NCI-H774 (cell line): ENCODE results near the gene BAHCC1.

Experiments used
- DNase-seq: peaks from one replicate; lab custom pipeline; 2025; lab: John Stamatoyannopoulos, UW

BAHCC1 gene

DNA sequence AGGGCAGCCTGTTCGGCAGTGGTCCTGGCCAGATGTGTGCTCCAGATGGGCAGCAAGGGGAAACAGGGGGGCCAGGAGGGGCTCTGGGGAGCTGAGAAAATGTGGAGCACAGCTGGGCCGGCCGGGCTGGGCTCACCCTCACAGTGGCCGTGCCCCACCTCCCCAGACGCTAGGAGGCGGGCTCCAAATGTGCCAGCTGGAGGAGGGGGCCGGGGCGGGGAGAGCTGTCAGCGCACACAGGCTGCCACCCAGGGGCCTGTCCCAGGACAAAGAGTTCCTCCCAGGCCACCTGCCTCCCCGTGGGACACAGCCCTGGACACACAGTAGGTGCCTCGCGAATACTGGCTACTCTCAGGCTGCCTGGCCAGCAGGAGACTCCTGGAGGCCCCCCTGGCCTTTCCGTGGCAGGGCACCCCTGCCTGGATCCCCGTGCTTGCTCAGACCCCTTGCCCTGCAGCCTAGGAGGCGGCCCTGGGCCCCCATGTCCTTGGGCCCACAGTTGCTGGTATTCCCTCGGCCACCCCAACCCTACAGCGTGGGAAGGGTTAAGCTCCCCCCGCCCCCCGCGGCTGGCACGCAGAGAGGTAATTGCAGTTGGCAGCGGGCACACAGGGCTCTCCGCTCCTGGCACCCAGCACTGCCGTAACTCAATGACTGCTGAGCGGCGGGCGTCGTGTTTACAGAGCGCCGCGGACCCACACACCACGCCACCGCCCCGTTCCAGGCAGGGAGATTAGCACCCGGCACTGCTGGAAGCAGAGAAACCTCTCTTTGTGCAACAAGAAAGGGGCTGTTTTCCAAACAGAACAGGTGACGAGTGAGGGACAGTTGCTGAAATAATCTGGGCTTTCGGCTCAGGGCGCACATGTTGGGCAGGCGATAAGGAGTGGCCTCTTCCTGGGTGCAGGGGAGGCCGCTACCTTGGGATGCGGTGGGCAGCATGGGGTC is 32.2 kb downstream of the BAHCC1 start:
- peak; percentile 86 for DNase-seq

DNA sequence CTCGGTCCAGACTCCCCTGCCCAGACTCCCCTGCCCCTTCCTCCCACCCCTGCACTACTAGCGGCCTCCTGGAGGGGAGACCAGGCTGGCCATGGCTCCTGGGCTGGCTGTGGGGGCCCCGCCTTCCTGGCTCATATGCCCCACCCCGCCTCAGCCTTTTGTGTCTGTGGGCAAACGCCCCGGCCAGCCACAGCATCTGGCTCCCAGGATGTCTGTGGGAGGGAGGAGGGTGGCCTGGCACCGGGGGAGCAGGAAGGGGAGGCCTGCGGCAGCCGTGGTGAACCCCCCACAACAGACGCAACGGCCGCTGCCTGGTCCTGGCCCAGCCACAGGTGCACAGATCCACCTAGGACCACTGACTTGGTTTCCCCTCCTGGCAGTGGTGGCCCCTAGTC is 32.9 kb downstream of the BAHCC1 start:
- peak; percentile 62 for DNase-seq

DNA sequence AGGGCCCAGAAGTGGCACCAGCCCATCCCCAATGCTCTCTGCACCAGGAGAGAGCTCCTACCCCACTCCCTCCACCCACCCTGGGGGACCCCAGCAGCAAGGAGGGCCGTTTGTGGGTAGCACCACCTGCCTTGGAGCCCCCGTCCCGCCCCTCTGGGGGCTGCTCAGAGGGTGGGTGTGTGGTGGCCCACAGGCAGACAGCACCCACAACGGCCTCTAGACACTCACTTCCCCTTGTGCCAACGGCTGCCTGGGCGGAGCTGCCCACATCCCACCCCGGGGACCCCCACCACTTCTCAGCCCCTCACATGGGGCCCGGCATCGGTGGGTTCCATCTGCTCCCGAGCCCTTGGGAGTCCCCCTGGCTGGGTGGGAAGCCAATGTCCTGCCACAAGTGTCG is 33.3 kb downstream of the BAHCC1 start:
- DNase-seq, result no peak

DNA sequence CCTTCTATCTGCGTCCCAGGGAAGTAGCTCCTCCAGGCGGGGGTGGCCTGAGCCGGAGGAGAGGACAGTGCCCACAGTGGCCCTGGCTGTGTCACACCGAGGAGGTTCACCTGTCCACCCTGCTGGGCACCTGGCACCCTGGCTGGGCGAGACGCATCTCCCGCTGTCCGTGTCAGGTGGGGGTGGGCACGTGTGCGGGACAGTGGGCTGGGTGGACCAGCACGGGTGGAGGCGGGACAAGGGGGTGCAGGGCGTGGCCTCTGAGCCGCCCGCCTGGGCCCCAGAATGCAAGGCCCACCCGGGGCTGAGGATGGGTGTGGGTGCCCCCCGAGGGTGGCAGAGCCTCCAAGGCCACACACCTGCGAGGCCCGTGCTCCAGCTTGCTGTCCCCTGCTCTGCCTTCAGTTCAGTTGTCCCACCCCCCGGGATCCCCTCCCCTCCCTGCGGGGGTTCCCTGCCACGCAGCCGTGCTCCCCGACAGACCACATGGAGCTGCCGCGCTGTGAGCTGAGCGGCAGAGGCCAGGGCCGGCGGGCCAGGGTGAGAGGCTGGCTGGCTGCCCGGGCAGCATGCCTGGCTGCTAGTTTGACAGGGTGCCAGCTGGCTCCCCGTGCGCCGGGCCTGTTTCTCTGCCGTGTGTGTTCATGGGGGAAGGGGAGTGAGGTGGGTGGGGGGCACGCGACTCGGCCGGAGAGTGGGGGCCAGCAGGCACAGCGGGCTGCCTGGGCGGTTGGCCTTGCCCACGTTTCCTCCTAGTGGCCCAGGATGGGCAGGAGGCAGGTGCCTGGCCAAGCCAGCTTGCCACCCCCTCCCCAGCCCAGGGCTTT is 33.9 kb downstream of the BAHCC1 start:
- peak; percentile 87 for DNase-seq

DNA sequence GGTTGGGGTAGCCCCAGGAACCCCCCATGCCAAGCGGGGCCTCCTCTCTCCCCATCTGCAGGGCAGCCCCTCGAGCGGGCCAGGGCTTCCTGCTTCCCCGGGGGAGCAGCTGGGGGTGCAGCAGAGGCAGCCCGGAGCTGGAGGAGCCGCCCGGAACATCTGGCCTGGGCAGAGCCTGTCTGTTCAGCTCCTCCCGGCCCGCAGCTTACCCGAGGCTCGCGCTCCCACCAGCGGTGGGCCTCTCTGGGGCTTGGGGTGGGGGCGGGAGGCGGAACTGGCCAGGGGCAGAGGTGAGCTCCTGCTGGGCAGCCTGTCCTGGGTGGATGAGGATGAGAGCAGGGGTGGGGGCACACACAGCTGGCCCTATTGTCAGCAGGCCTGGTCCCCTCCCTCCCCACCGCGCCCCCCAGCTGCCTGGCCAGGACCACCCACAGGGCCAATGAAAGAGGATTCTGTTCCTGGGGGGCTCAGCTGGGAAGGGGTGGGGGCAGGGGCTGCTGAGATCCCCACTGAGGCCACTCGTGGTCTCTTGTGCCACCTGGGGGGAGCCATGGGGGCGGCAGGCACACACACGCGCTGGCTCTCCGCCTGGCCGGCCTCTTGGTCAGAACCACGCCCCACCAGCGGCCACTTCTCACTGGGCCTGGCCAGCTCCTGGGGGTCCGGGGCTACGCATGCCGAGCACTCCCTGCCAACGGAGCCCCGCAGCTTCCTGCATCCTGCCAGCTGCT is 34.7 kb downstream of the BAHCC1 start:
- DNase-seq, result no peak

DNA sequence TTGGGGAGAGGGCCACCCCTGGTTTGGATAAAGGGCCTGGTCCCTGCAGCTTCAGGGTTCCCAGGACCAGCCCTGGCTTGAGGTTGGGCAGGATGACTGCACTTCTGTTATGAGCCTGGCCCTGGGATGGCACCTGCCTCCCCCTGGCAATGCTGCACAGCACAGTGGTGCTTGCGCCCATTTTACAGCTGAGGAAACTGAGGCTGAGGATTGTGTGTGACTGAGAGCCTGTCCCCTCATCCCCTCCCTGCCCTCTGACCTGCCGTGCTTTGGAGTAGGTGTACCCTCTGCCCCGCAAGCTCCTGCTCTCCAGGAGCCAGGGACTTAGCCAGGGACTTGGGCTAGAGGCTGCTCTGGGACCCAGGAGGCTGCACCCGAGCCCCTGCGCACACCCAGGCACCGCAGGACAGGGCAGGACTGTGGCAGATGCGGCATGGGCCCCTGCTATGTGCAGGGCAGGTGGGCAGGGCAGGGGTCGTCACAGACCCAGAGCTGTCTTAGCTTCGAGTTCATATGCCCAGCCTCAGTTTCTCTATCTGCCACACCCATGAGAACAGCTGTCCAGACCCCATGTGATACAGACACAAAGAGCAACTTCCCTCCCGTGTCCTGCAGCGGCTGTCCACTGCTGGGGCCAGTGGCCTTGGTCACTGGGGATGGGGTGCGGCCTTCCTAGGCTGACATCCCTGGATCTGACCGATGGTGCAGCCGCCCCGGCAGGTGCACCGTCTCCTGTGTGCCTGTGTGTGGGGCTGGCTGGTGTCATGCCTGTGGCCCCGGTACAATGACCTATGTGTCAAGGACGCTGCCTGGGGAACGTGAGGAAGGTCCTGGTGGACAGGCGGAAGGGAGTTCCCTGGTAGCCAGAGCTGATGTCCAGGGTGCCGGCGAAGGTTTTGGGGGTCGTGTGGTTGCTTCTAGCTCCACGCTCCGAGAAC is 36.6 kb downstream of the BAHCC1 start:
- DNase-seq, result no peak

DNA sequence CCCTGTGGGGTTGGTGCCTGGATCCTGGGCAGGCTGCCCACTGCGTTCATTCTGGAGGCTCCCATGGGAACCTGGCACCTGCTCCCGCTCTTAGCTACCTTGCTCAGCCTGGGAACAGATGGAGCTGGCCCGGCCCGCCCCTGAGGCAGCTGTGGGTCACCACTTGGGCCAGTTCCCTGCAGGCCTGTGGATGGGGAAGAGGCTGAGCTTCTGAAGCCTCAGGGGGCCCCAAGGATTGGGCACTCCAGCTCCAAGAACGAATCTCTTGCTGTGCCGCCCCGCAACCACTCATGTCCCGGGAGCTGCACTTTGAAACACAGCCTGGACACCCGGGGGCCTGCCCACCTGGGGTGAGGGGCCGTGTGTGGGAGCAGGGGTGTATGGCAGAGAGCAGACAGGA is 37.7 kb downstream of the BAHCC1 start:
- peak; percentile 82 for DNase-seq

DNA sequence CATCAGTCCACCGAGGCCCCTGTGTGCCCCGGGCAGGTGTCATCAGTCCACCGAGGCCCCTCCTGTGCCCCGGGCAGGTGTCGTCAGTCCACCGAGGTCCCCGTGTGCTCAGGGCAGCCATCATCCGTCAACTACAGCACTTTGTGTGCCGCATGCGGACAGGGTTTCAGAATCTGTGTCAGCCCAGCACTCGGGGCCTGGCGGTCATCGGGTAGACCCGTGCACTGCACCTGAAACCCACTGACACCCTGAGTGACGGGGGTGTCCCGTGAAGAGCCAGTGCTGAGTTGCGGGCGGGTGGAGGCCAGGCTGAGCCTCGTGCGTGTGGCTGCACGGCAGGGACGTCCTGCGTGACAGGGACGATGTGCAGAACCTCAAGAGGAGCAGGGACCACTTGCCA is 38.4 kb downstream of the BAHCC1 start:
- no peak for DNase-seq

DNA sequence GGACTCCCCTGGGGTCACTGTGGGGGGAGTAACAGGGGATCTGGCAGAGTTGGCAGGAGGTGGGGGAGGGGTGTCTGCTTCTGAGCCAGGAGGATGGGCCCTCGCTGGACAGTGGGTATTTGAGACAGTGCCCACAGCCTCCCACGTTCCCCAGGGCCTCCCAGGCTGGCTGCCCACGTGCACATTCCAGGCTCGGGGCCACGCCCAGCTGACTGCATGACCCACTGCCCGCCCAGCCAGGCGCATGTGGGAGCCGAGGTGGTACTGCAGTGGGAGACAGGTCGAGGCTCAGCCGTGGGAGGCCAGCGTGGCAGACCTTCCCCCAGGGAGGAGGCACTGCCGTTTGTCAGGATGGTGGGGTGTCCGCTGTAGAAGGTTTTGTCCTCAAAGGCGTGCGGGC is 38.8 kb downstream of the BAHCC1 start:
- DNase-seq, result no peak

DNA sequence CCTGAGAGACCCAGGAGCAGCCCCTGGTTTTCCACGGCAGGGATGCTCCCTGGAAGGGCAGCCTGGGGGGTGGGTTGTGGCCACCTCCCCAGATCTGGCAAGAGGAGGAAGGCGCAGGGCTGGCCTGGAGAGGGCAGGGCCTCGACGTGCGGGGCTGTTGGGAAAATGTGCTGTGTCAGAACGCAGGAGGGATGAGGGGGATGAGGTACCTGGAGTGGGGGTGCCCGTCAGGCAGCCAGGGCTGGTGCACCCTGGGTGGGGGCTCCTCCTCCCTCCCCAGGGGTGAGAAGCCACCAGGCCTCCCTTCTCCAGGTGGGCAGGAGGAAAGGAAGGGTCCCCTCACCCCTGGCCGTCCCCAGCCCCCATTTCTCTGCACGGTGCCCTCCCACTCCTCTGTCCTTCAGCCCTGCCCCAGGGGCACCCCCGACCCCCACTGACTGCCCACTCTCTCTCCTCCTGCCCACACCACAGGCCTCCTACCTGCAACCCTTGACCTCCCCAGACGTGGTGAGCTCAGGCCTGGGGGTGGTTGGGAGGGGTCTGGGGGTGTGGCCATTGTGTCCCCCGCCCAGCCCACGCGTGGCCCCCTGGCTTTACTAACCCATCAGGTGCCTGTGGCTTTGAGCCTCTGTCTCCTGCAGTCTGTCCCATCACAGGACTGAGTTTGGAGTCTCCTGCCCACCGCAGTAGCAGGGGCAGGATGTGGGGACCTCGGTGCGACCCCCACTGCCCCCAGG is 39.6 kb downstream of the BAHCC1 start:
- no peak for DNase-seq

DNA sequence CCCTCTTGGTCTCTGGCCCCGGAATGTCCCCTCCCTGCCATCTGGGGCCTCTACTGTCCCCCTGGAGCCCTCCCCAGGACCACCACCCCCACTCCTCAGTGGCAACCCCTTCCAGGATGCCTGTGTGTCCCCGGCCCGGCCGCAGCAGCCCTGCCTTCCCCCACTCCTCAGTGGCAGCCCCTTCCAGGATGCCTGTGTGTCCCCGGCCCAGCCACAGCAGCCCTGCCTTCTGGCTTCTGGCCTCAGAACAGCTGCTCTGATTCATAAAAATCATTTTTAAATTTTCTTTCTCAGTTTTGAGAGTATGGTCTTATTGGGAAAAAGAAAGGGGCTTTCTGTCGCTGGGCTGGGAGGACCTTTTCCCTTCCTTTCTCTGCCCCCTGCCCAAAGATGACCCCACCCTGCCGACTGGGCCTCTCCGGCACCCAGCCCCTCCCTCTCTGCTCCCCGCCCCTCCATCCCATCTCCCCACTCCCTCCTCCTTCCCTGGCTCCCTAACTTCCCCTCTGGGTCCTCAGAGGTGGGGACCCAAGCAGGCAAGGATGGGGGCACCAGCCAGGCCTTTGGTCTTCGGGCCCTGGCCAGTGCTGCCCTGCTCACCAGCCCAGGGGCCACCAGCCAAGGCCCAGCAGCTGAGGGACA is 40.5 kb downstream of the BAHCC1 start:
- DNase-seq, result no peak

DNA sequence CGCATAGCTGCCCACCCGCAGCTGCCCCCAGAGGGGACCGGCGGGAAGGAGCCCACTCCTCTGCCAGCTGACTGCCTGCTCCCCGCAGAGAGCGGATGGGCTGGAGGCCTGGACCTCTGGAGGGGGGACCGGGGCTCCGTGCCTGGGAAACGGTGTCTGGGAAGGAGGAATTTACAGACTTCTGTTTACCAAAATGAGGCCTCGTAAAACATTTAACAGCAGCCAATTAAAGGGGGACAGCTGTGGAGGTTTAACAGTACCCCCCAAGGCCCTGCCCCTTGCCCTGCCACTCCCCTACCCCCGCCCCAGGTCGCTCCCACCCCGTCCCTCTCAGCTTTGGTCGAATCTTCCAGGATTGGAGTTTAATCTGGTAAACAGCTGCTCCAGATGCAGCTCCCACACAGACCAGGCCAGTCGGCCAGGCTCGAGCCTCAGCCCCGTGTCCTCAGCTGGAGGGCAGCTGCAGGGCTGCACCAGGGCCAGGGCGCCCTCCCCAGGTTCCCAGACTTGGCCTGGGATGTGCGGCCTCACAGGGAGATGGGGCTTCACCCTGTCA is 41.1 kb downstream of the BAHCC1 start:
- no peak for DNase-seq

DNA sequence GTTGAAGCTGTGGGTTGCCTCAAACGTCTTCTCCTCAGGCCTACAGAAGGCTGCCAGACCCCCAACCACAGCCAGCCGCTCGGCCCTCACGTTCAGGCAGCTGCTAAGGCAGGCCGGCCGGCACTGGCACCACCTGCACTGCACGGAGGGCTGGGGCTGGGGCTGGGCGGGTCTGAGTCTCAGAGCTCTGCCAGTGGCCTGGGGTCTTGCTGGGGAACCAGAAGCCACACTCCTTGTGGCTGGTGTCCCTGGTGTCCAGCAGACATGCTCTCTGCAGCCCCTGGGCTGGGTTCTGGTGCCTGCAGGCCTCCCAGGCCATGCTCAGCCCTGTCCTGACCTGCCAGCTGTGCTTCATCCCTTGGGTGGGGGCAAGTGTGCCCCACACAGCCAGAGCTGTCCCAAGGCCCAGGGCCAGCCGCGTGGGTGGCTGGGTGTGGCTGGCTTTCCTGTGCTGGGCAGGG is 42.0 kb downstream of the BAHCC1 start:
- DNase-seq, result no peak

DNA sequence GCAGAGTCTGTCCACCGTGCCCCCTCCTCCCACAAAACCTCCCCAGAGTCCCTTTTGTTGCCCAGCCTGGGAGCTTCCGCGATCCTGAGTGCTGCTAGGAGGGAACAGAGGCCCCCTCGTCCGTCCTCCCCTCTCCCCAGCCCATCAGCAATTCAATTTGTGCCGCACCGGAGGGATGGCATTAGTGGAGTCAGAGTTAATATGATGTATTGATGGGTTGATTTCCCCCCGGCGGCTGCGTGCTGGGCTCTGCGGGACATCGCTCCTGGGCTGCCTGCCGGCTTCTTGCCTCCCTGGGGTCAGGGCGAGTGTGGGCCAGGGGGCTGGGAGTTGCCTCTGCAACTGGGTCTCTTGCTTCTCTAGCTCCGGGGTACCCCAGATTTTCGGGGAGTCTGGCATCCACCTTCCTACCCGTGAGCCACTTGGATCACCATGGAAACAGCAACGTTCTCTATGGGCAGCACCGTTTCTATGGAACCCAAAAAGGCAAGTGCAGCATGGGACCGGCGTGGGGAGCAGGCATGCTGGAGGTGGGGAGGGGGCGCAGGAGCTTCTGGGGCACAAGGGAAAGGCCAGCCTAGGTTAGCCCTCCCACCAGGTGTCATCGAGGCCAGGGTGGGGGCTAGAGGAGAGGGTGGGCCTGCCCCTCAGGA is 42.9 kb downstream of the BAHCC1 start:
- no peak for DNase-seq

DNA sequence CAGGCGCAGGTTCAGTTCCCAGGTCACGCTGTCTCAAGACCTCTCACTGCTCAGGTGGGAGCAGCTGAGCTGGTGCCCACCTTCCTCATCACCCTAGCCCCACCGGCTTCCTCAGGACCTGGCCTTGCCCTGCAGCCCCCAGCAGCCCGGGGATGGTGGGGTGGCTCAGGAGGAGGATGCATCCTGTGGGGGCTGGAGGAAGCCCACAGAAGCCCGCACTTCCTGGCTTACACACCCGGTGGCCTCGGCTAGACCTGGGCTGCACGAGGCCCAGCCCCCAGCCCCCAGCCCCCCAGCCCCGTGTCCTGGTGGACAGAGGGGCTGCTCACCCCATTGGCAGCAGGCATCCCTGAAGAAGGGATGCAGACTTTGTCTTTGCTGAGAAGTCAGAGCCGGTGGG is 43.4 kb downstream of the BAHCC1 start:
- DNase-seq, result no peak

DNA sequence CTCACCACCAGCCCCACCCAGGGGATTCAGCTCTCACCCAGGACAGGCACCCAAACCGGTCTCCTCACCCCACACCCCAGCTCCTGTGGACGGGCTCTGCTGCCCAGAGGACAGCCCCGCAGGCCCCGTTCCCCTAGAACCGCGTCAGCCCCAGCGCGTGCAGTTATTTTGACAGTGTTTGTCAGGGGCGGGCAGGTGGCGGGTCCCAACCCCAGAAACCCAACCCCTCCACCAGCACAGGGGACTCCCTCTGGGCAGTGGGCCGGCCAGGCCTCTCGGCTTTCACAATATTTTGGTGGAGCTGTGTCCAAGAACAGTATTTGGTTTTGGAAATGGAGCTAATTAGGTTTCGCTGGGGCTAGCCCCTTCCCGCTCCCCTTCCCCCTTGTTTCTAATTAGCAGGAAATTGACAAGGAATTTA is 44.8 kb downstream of the BAHCC1 start:
- no peak for DNase-seq

DNA sequence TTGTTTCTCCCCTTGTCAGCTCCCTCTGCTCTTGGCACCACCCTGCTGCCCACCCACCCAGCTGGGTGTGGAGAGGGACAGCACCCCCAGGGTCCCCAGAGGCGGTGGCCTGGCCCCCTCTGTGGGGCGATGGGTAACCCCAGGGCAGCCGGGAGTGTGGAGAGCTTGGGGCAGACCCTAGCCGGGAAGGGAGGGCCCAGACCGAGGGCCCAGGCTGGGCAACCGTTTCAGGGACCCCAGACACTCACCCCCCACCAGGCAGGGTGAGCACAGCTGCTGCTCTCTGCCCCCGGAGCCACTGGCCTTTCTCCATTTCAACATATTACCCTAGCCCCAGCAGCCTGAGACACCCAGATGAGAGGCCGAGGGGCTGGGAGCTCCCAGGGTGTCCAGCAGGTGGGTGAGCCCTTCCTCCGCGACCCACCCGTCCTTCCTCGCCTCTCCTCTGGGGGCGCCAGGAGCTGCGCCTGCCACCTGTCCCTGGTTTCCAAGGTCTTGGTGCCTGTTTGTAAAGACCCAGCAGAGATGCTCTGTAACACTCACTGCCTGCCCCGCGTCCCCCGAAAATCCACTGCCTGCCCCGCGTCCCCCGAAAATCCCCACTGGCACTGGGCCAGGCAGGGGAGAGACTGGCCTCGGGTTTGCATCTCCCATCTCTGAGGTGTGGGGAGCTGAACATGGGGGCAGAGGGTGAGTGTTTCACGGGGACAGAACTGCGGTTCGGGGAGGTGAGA is 45.4 kb downstream of the BAHCC1 start:
- no peak for DNase-seq

DNA sequence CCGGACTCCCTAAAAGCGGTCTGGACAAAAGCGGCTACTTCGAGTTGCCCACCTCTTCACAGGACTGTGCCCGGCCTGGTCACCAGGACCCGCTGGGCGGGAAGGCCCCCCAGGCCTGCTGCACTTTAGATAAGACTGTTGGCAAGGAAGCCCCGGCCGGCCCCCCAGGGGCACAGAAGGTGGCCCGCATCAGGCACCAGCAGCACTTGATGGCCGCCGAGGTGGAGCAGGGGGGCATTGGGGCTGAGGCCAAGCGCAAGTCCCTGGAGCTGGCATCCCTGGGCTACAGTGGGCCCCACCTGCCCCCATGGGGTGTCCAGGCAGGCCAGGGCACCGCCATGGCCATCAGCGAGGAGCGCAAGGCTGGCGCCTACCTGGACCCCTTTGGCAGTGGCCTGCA is 47.5 kb downstream of the BAHCC1 start:
- no peak for DNase-seq
